DOHH2 (cell line): ENCODE results near the gene IL1RAPL1.

Source experiments
- H3F3A ChIP-seq: fragments of 200-600 bp; sonication (generic), shearing (Covaris generic); 2 replicates; pipeline ENCODE4 v1.6.0; 2016; ENCODE audit warnings: antibody characterized with exemption, mild to moderate bottlenecking; ENCODE audit not compliant: control insufficient read depth, insufficient read depth
- H3K27ac ChIP-seq: fragments of 200-600 bp; sonication (generic); 2 replicates; pipeline ENCODE4 v1.5.1; 2014; ENCODE audit warnings: low read depth, mild to moderate bottlenecking, low read length, moderate library complexity
- H3K27me3 ChIP-seq: fragments of 200-600 bp; sonication (generic); 2 replicates; pipeline ENCODE4 v1.6.1; 2014; ENCODE audit warnings: mild to moderate bottlenecking, low read length, mixed read lengths; ENCODE audit not compliant: control insufficient read depth
- H3K36me3 ChIP-seq: fragments of 200-600 bp; sonication (generic); 2 replicates; pipeline ENCODE4 v1.6.1; 2014; ENCODE audit warnings: mild to moderate bottlenecking, low read length, moderate library complexity, mixed read lengths; ENCODE audit not compliant: control insufficient read depth
- H3K4me1 ChIP-seq: fragments of 200-600 bp; sonication (generic); 2 replicates; pipeline ENCODE4 v1.6.1; 2014; ENCODE audit warnings: mild to moderate bottlenecking, low read length, mixed read lengths; ENCODE audit not compliant: control insufficient read depth
- H3K4me2 ChIP-seq: fragments of 200-600 bp; sonication (generic); 2 replicates; pipeline ENCODE4 v1.6.0; 2014; ENCODE audit warnings: mild to moderate bottlenecking, low read length, moderate library complexity
- H3K4me3 ChIP-seq: fragments of 200-600 bp; sonication (generic); 2 replicates; pipeline ENCODE4 v1.5.1; 2014; ENCODE audit warnings: mild to moderate bottlenecking, low read length, mixed read lengths
- H3K79me2 ChIP-seq: fragments of 200-600 bp; sonication (generic); 2 replicates; pipeline ENCODE4 v1.6.1; 2014; ENCODE audit warnings: mild to moderate bottlenecking, low read length, mixed read lengths; ENCODE audit not compliant: control insufficient read depth
- H3K9me2 ChIP-seq: fragments of 200-600 bp; sonication (generic); replicated peaks from 2 replicates; pipeline ENCODE4 v1.6.1; 2014; ENCODE audit warnings: mild to moderate bottlenecking, low read length, mixed read lengths; ENCODE audit not compliant: control insufficient read depth
- H3K9me3 ChIP-seq: fragments of 200-600 bp; sonication (generic); 2 replicates; pipeline ENCODE4 v1.6.1; 2014; ENCODE audit warnings: antibody characterized with exemption, low read length, mixed read lengths; ENCODE audit not compliant: control insufficient read depth, insufficient read depth
- H4K20me1 ChIP-seq: fragments of 200-600 bp; sonication (generic); 2 replicates; pipeline ENCODE4 v1.6.0; 2014; ENCODE audit warnings: low read depth, mild to moderate bottlenecking, antibody characterized with exemption, low read length, moderate library complexity; ENCODE audit not compliant: control insufficient read depth, insufficient read depth
- EZH2phosphoT487 ChIP-seq: fragments of 200-600 bp; sonication (generic); IDR thresholded peaks from 2 replicates; pipeline ENCODE4 v1.6.1; 2017; ENCODE audit warnings: borderline replicate concordance, mild to moderate bottlenecking, antibody characterized with exemption, low read length, moderate library complexity, mixed read lengths
- TF ChIP-seq, protein P1 (sequence below): fragments of 200-600 bp; sonication (generic); IDR thresholded peaks from one replicate; pipeline ENCODE4 v1.5.1; 2014; ENCODE audit warnings: antibody characterized with exemption, mild to moderate bottlenecking, low read depth, low read length; ENCODE audit not compliant: poor library complexity, severe bottlenecking

IL1RAPL1 gene

DNA sequence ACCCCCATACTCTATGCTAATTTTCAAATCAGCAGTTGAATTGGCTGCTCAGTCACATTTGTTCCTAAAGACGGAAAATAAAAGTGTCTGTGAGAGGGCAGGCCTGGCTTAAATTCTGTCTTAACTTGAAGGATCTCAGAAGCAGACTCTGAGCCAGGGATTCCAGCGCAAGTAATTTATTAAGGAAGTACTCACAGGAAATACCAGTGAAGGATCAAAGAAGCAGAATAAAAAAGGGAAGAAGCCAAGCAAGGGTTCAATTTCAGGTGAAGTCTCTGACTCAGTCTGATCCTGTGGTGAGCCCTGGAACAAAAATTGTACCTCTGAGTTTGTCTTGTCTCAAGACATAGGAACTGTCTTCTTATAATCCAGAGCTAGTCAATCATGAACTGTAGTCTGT lies 52.2 kb downstream of the IL1RAPL1 start:
- Histone ChIP-seq H3K79me2 (no peaks in the 10 kb centered on the region), H3K27ac (no peak overlapping the region), H3F3A (no peaks in the 10 kb centered on the region), H3K9me2 (no peaks in the 10 kb centered on the region), H3K27me3 (no peaks in the 10 kb centered on the region), H4K20me1 (no peaks in the 10 kb centered on the region), H3K4me2 (no peak overlapping the region), H3K4me1 (no peaks in the 10 kb centered on the region), H3K36me3 (no peaks in the 10 kb centered on the region), H3K4me3 (no peak overlapping the region), H3K9me3 (no peaks in the 10 kb centered on the region)
- TF ChIP-seq, protein P1, sequence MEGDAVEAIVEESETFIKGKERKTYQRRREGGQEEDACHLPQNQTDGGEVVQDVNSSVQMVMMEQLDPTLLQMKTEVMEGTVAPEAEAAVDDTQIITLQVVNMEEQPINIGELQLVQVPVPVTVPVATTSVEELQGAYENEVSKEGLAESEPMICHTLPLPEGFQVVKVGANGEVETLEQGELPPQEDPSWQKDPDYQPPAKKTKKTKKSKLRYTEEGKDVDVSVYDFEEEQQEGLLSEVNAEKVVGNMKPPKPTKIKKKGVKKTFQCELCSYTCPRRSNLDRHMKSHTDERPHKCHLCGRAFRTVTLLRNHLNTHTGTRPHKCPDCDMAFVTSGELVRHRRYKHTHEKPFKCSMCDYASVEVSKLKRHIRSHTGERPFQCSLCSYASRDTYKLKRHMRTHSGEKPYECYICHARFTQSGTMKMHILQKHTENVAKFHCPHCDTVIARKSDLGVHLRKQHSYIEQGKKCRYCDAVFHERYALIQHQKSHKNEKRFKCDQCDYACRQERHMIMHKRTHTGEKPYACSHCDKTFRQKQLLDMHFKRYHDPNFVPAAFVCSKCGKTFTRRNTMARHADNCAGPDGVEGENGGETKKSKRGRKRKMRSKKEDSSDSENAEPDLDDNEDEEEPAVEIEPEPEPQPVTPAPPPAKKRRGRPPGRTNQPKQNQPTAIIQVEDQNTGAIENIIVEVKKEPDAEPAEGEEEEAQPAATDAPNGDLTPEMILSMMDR = no peak
- no peak for TF ChIP-seq EZH2phosphoT487

DNA sequence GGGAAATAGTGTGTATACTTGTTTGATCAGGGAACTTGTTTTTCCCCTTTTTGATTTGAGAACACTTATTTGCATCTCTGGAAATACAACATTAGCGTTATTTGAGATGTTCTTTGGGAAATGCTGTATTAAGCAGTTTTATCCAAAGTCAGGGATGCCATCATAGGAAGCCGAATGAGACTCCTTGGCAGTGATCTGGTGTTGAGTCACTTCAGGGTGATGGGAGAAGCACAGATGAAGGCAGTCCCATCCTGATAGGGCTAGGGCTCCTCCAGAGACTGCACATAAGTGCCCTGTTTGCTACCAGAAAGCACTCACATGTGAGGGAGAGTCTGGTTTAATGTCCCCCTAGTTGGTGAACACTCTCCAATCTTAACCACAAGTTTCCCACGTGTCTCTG lies 62.3 kb downstream of the IL1RAPL1 start:
- H3K4me1 ChIP-seq = no peaks in the 10 kb centered on the region
- TF ChIP-seq, protein P1 = no peak
- no peak for TF ChIP-seq EZH2phosphoT487
- no peak overlapping the region for H3K4me3 ChIP-seq
- no peak overlapping the region for H3K4me2 ChIP-seq
- H3K79me2 ChIP-seq = no peaks in the 10 kb centered on the region
- H3K9me2 ChIP-seq = no peaks in the 10 kb centered on the region
- H3K9me3 ChIP-seq = no peaks in the 10 kb centered on the region
- no peaks in the 10 kb centered on the region for H3F3A ChIP-seq
- H3K36me3 ChIP-seq = no peaks in the 10 kb centered on the region
- no peak overlapping the region for H3K27ac ChIP-seq
- H4K20me1 ChIP-seq = no peaks in the 10 kb centered on the region
- H3K27me3 ChIP-seq = no peaks in the 10 kb centered on the region

DNA sequence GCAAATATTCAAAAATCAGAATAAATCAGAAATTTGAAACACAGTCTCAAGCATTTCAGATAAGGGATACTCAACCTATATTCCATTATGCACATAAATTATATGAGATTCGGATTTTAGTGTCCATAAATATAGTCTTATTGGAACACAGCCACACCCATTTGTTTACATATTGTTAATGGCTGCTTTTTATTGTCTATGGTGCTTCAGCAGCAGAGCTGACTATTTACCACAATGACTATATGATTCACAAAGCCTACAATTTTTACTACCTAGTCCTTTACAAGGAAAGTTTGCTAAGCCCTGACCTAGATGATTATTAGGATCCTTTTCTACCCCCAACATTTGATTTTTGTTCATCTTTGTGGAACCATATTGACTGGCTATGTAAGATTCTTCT lies 63.9 kb downstream of the IL1RAPL1 start:
- Histone ChIP-seq H3K4me2 (no peak overlapping the region), H3K27me3 (no peaks in the 10 kb centered on the region), H3K27ac (no peak overlapping the region)

More for the DNA sequence above, 63.9 kb downstream of the IL1RAPL1 start:
- H3K36me3 ChIP-seq = no peaks in the 10 kb centered on the region
- H4K20me1 ChIP-seq = no peaks in the 10 kb centered on the region
- H3F3A ChIP-seq = no peaks in the 10 kb centered on the region
- H3K9me2 ChIP-seq = no peaks in the 10 kb centered on the region
- TF ChIP-seq, protein P1 = no peak
- TF ChIP-seq EZH2phosphoT487 = no peak
- no peak overlapping the region for H3K4me3 ChIP-seq
- no peaks in the 10 kb centered on the region for H3K9me3 ChIP-seq
- no peaks in the 10 kb centered on the region for H3K4me1 ChIP-seq
- H3K79me2 ChIP-seq = no peaks in the 10 kb centered on the region
